Parathyroid adenoma (tissue), 2 donors: Measurements from ENCODE around the gene KCNJ6.
A peak's percentile ranks its signal among the peaks of the same experiment; 100 is the strongest.

Experiments used
- H2AFZ ChIP-seq: fragments of 300-600 bp; sonication (generic); one replicate; pipeline ENCODE4 v1.7.0; 2017; ENCODE audit warnings: antibody characterized with exemption, mild to moderate bottlenecking
- H3K27ac ChIP-seq: fragments of 300-600 bp; sonication (generic); one replicate; pipeline ENCODE4 v1.7.0; 2017
- H3K27me3 ChIP-seq: fragments of 300-600 bp; sonication (generic); one replicate; pipeline ENCODE4 v1.7.0; 2017; ENCODE audit warnings: low read length; ENCODE audit not compliant: control insufficient read depth, insufficient read depth
- H3K36me3 ChIP-seq: fragments of 300-600 bp; sonication (generic); one replicate; pipeline ENCODE4 v1.7.0; 2017; ENCODE audit warnings: low read length; ENCODE audit not compliant: control insufficient read depth, insufficient read depth
- H3K4me1 ChIP-seq: fragments of 300-600 bp; sonication (generic); one replicate; pipeline ENCODE4 v1.7.0; 2017; ENCODE audit warnings: control low read depth
- H3K4me2 ChIP-seq: fragments of 300-600 bp; sonication (generic); one replicate; pipeline ENCODE4 v1.7.0; 2017; ENCODE audit warnings: low read length
- H3K4me3 ChIP-seq: fragments of 300-600 bp; sonication (generic); one replicate; pipeline ENCODE4 v1.7.0; 2017; ENCODE audit warnings: low read depth, low read length
- H3K79me2 ChIP-seq: fragments of 300-600 bp; sonication (generic); one replicate; pipeline ENCODE4 v1.7.0; 2017; ENCODE audit warnings: control low read depth
- H3K9ac ChIP-seq: fragments of 300-600 bp; sonication (generic); one replicate; pipeline ENCODE4 v1.7.0; 2017; ENCODE audit warnings: mild to moderate bottlenecking
- H3K9me3 ChIP-seq: fragments of 300-600 bp; sonication (generic); one replicate; pipeline ENCODE4 v1.7.0; 2017; ENCODE audit warnings: low read length; ENCODE audit not compliant: control insufficient read depth
- TF ChIP-seq, protein P1 (sequence below): fragments of 300-600 bp; sonication (generic); IDR thresholded peaks from one replicate; pipeline ENCODE4 v1.7.0; 2017; ENCODE audit warnings: antibody characterized with exemption, mild to moderate bottlenecking
- donor health status: primary hyperparathyroidism.

KCNJ6 gene

DNA sequence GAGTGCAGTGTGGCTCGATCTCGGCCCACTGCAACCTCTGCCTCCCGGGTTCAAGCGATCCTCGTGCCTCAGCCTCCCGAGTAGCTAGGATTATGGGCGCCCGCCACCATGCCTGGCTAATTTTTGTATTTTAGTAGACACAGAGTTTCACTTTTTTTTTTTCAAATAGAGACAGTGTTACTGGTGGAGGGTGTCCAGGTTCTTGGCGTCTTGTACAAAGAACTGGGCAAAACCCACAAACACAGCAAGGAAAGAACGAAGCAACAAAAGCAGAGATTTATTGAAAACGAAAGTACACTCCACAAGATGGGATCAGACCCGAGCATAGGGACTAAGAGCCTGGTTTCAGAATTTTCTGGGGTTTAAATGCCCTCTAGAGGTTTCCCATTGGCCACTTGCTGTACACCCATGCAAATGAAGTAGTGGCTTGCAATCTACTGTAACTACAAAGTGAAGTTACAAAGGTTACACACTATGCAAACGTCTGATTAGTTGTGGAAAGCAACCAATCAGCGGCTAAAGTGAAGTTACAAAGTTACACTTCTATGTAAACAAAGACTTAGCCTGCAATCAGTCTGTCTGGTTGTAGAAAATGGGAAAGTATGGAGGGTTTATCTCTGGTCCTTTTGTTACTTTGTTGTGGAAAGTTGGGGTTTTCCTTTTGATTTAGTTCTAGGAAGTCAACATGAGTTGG lies 350.6 kb downstream of the KCNJ6 start:
- Histone ChIP-seq H3K4me1 (no peaks in the 10 kb centered on the region), H3K27me3 (no peaks in the 10 kb centered on the region), H3K79me2 (no peaks in the 10 kb centered on the region), H2AFZ (no peak overlapping the region), H3K27ac (no peak overlapping the region), H3K4me2 (no peak overlapping the region), H3K4me3 (no peak overlapping the region), H3K36me3 (no peaks in the 10 kb centered on the region), H3K9me3 (no peaks in the 10 kb centered on the region), H3K9ac (no peak overlapping the region)
- TF ChIP-seq, protein P1, sequence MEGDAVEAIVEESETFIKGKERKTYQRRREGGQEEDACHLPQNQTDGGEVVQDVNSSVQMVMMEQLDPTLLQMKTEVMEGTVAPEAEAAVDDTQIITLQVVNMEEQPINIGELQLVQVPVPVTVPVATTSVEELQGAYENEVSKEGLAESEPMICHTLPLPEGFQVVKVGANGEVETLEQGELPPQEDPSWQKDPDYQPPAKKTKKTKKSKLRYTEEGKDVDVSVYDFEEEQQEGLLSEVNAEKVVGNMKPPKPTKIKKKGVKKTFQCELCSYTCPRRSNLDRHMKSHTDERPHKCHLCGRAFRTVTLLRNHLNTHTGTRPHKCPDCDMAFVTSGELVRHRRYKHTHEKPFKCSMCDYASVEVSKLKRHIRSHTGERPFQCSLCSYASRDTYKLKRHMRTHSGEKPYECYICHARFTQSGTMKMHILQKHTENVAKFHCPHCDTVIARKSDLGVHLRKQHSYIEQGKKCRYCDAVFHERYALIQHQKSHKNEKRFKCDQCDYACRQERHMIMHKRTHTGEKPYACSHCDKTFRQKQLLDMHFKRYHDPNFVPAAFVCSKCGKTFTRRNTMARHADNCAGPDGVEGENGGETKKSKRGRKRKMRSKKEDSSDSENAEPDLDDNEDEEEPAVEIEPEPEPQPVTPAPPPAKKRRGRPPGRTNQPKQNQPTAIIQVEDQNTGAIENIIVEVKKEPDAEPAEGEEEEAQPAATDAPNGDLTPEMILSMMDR: no peak

DNA sequence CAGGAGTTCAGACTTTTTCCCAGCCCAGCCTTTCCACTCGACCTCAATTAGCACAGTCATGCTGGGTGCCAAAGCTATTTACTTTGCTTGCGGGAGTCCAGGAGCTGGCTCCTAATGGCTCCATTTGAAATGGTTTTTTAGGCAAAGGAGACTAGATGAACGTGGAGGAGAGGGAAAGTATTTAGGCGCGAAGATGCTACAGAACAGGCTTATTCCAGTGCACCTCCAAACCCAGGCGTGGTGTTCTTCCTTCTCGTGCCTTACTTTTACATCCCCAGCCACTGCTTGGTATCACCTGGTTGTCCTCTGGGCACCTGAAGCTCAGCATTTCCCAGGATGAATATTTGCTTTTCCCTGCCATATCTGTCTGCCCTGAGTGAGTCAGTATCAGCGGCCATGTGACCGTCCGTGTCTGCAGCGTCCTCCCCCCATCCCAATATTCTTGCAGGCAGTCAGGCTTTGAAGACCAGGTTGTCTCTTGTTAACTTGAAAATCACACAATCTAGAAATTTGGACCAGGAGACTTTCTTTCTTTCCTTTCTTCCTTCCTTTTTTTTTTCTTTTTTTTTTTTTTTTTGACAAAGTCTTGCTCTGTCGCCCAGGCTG lies 351.2 kb downstream of the KCNJ6 start:
- Histone ChIP-seq H3K4me1 (no peaks in the 10 kb centered on the region), H3K4me2 (no peak overlapping the region), H3K9me3 (no peaks in the 10 kb centered on the region), H3K27me3 (no peaks in the 10 kb centered on the region), H3K9ac (no peak overlapping the region), H2AFZ (no peak overlapping the region), H3K79me2 (no peaks in the 10 kb centered on the region), H3K4me3 (no peak overlapping the region), H3K36me3 (no peaks in the 10 kb centered on the region), H3K27ac (no peak overlapping the region)
- TF ChIP-seq, protein P1: no peak

DNA sequence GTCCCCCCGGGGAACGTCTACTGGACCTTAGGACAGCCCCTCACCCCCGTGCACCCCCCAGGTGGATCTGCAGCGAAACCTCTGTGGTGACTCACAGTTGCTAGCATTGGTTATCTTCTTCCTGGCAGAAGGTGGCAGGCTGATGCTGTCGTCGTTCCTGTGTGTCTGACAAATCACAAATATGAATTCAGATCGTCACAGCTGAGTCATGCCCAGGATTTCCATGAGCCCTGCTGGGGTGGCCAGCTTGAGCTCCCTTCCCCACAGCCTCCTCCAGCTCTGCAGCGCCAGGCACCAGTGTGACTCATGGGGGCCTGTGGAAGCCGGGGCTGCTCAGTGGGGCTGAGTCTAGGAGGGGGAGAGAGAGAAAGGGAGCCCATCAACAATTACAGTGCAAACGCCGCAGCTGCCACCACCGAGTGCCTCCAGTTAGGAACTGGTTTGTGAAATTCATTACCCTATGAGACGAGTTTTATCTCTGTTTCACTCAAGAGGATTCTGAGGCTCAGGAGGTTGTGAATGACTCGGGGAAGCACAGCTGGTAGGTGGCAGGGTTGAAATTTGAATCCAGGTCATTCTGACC lies 351.8 kb downstream of the KCNJ6 start:
- no peaks in the 10 kb centered on the region for H3K79me2 ChIP-seq
- TF ChIP-seq, protein P1: no peak
- peak overlapping the region; percentile 61 for H3K4me3 ChIP-seq
- H3K4me2 ChIP-seq: peak overlapping the region; percentile 84
- H3K4me1 ChIP-seq: no peaks in the 10 kb centered on the region
- no peak overlapping the region for H3K9ac ChIP-seq
- no peaks in the 10 kb centered on the region for H3K9me3 ChIP-seq
- H2AFZ ChIP-seq: peak overlapping the region; percentile 90
- H3K27ac ChIP-seq: peak overlapping the region; percentile 31
- no peaks in the 10 kb centered on the region for H3K27me3 ChIP-seq
- no peaks in the 10 kb centered on the region for H3K36me3 ChIP-seq

DNA sequence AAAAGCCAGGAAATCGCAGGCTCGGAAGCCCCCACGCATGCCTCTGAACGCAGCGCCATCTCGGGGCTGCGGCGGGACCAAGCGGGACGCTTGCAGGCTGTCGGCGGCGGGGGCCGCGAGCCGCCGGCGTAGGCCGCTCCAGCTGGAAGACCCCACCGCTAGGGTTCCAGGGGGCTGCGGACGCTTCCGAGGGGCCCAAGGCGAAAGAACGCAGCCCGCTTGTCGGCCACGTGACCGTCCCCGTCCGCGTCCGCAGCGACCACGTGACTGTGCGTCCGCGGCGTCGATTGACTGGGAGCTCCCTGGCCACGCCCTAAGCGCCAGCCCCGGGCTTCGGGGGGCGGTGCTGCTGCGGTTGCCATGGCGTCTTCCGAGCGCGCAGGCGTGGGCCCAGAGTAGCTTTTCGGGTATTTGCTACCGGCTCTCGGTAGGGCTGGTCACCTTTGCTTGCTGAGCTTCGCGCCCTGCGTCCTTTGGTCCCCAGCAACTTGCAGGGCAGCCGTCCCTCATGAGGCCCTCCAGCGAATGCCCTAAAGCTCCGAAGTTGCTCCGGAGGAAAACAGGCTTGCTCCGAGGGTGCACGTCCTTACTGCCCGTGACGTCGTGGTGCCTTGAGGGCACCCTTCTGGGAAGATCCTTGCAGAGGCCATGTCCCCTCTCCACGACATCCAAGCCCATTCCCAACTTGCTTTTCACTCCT lies 352.5 kb downstream of the KCNJ6 start:
- no peaks in the 10 kb centered on the region for H3K9me3 ChIP-seq
- H3K27me3 ChIP-seq: no peaks in the 10 kb centered on the region
- TF ChIP-seq, protein P1: no peak
- H3K36me3 ChIP-seq: no peaks in the 10 kb centered on the region
- peak overlapping the region; percentile 39 for H3K27ac ChIP-seq
- peak overlapping the region; percentile 84 for H3K4me2 ChIP-seq
- no peak overlapping the region for H3K9ac ChIP-seq
- H3K4me1 ChIP-seq: no peaks in the 10 kb centered on the region
- H2AFZ ChIP-seq: peak overlapping the region; percentile 90
- H3K79me2 ChIP-seq: no peaks in the 10 kb centered on the region
- peak overlapping the region; percentile 61 for H3K4me3 ChIP-seq
